HepG2 (cell line): ENCODE results near the gene NOTO. TPM values are rescaled to one million over a fixed set of nuclear protein-coding genes. Genes with fewer than 3 reads are reported as not detected.

ENCODE experiments used
- ATAC-seq: fragments of 200-7000 bp; cut with Tn5 transposase; 3 replicates; pipeline ENCODE4 v1.9.1; 2020; ENCODE audit warnings: mild to moderate bottlenecking, moderate library complexity
- BruUV-seq: library from RNA; stranded (reverse); fragments of 400-500 nt; replicated peaks from 2 replicates; lab custom pipeline; 2021; lab: Mats Ljungman, UMichigan
- CTCF ChIA-PET: fragments of 300-600 bp; formaldehyde crosslinking; extraction: SDS; loops from one replicate; lab custom pipeline; 2021; ENCODE audit warnings: low total read pairs, inconsistent platforms, low intra/inter-chr PET ratio; lab: Yijun Ruan, JAX
- POLR2A ChIA-PET: fragments of 350-600 bp; sonication (Branson Sonifier 250); formaldehyde crosslinking; loops from one replicate; lab custom pipeline; 2020; ENCODE audit warnings: antibody characterized with exemption, inconsistent platforms; lab: Yijun Ruan, JAX
- DNase-seq: peaks from one replicate; pipeline ENCODE4 v3.0.0-alpha.2; 2015; ENCODE audit warnings: low spot score
- FAIRE-seq: peaks from 3 replicates; lab custom pipeline; 2011; peaks lifted over from hg19 to GRCh38; lab: Jason Lieb, UNC
- H2AFZ ChIP-seq: one replicate; pipeline ENCODE4 v1.6.1; 2011; ENCODE audit warnings: low read length, inconsistent platforms
- H3K27ac ChIP-seq: fragments of 300-600 bp; 3 replicates; pipeline ENCODE4 v1.8.0; 2011; ENCODE audit warnings: mixed run types, mild to moderate bottlenecking, mixed read lengths, low read length, inconsistent platforms; ENCODE audit not compliant: insufficient read depth; ENCODE audit errors: extremely low read length
- H3K27me3 ChIP-seq, 2 experiments: fragments of 200-600 bp in 1 of 2; 2 replicates in 1 of 2; 3 replicates in 1 of 2; pipeline versions ENCODE4 v1.6.0 to v1.8.0; 2011; ENCODE audit warnings: low read length in 2 of 2, mild to moderate bottlenecking in 2 of 2, moderate library complexity in 2 of 2, inconsistent platforms in 1 of 2; ENCODE audit not compliant: insufficient read depth in 2 of 2, control insufficient read depth in 1 of 2
- H3K36me3 ChIP-seq, 2 experiments: fragments of 200-600 bp in 1 of 2; replicated peaks in 1 of 2; 2 replicates in 1 of 2; 3 replicates in 1 of 2; pipeline versions ENCODE4 v1.5.1 to v1.8.0; 2011; ENCODE audit warnings: low read length in 2 of 2, inconsistent platforms in 1 of 2; ENCODE audit not compliant: insufficient read depth in 2 of 2, control insufficient read depth in 1 of 2
- H3K4me1 ChIP-seq: 2 replicates; pipeline ENCODE4 v1.5.1; 2012; ENCODE audit warnings: low read length, inconsistent platforms; ENCODE audit not compliant: insufficient read depth
- H3K4me2 ChIP-seq: 2 replicates; pipeline ENCODE4 v1.6.0; 2011; ENCODE audit warnings: low read depth, low read length, inconsistent platforms
- H3K4me3 ChIP-seq, 3 experiments: fragments of 200-600 bp in 1 of 3; sonication (generic), shearing (Covaris generic) in 1 of 3; replicated peaks in 1 of 3; 2 replicates each; pipeline ENCODE4 v1.5.1; 2011 to 2016; ENCODE audit warnings: low read length in 3 of 3, inconsistent platforms in 2 of 3, low read depth in 2 of 3, mild to moderate bottlenecking in 2 of 3, control low read depth in 1 of 3, mixed read lengths in 1 of 3; ENCODE audit not compliant: insufficient read depth in 1 of 3
- H3K79me2 ChIP-seq: one replicate; pipeline ENCODE4 v1.6.1; 2011; ENCODE audit warnings: low read length, inconsistent platforms; ENCODE audit not compliant: insufficient read depth
- H3K9ac ChIP-seq: 2 replicates; pipeline ENCODE4 v1.6.0; 2011; ENCODE audit warnings: mild to moderate bottlenecking, low read depth, low read length, inconsistent platforms; ENCODE audit not compliant: insufficient read depth
- H3K9me3 ChIP-seq: 2 replicates; pipeline ENCODE4 v1.5.1; 2012; ENCODE audit warnings: mild to moderate bottlenecking, low read length
- H4K20me1 ChIP-seq: 2 replicates; pipeline ENCODE4 v1.6.0; 2011; ENCODE audit warnings: inconsistent platforms, mild to moderate bottlenecking, low read length, moderate library complexity; ENCODE audit not compliant: insufficient read depth
- ARNTL ChIP-seq: sonication (generic); formaldehyde crosslinking; IDR thresholded peaks from 2 replicates; pipeline ENCODE4 v1.4.0; 2020; ENCODE audit warnings: mild to moderate bottlenecking, missing genetic modification reagents
- ATF7-NPFF ChIP-seq: sonication (generic); formaldehyde crosslinking; IDR thresholded peaks from 2 replicates; pipeline ENCODE4 v1.8.1; 2023; ENCODE audit warnings: mild to moderate bottlenecking, low read depth, missing genetic modification reagents, moderate library complexity
- BRD4 ChIP-seq: sonication (generic); formaldehyde crosslinking; IDR thresholded peaks from 2 replicates; pipeline ENCODE4 v1.4.0; 2020; ENCODE audit warnings: missing genetic modification reagents
- ETS1 ChIP-seq: sonication (generic); formaldehyde crosslinking; IDR thresholded peaks from 2 replicates; pipeline ENCODE4 v1.4.0; 2020; ENCODE audit warnings: missing genetic modification reagents
- EZH2 ChIP-seq: conservative IDR thresholded peaks from 2 replicates; pipeline ENCODE4 v1.6.1; 2012; ENCODE audit warnings: mild to moderate bottlenecking, low read depth, low read length, moderate library complexity
- KAT8 ChIP-seq: IDR thresholded peaks from 2 replicates; pipeline ENCODE4 v1.6.1; 2016; ENCODE audit warnings: missing genetic modification reagents, missing compliant biosample characterization
- PTBP1 ChIP-seq: fragments of 200-400 bp; formaldehyde crosslinking; IDR thresholded peaks from 2 replicates; pipeline ENCODE4 v1.6.1; 2018; ENCODE audit warnings: low read length, low read depth; ENCODE audit not compliant: poor library complexity, severe bottlenecking
- RXRB ChIP-seq: IDR thresholded peaks from 2 replicates; pipeline ENCODE4 v1.6.1; 2016; ENCODE audit warnings: borderline replicate concordance, missing genetic modification reagents, missing compliant biosample characterization
- SNAPC2 ChIP-seq: sonication (generic); formaldehyde crosslinking; IDR thresholded peaks from 2 replicates; pipeline ENCODE4 v1.8.1; 2022; ENCODE audit warnings: mild to moderate bottlenecking, missing genetic modification reagents
- SRY ChIP-seq: sonication (generic); formaldehyde crosslinking; IDR thresholded peaks from 2 replicates; pipeline ENCODE4 v1.8.0; 2022; ENCODE audit warnings: mild to moderate bottlenecking, missing genetic modification reagents
- THAP7 ChIP-seq: sonication (generic); formaldehyde crosslinking; IDR thresholded peaks from 2 replicates; pipeline ENCODE4 v1.8.1; 2023; ENCODE audit warnings: mild to moderate bottlenecking, missing genetic modification reagents
- ZNF512B ChIP-seq: sonication (generic); formaldehyde crosslinking; IDR thresholded peaks from 2 replicates; pipeline ENCODE4 v1.5.1; 2020; ENCODE audit warnings: missing genetic modification reagents, mild to moderate bottlenecking, borderline replicate concordance
- ZNF558 ChIP-seq: sonication (generic); formaldehyde crosslinking; IDR thresholded peaks from 2 replicates; pipeline ENCODE4 v1.9.0; 2022; ENCODE audit warnings: mild to moderate bottlenecking, missing genetic modification reagents, borderline replicate concordance
- ZNF605 ChIP-seq: sonication (generic); formaldehyde crosslinking; IDR thresholded peaks from 2 replicates; pipeline ENCODE4 v1.8.0; 2022; ENCODE audit warnings: mild to moderate bottlenecking, missing genetic modification reagents
- ZNF746 ChIP-seq: sonication (generic); formaldehyde crosslinking; IDR thresholded peaks from 2 replicates; pipeline ENCODE4 v1.8.0; 2022; ENCODE audit warnings: mild to moderate bottlenecking, missing genetic modification reagents
- ZNF781 ChIP-seq: sonication (generic); formaldehyde crosslinking; IDR thresholded peaks from 2 replicates; pipeline ENCODE4 v1.5.1; 2020; ENCODE audit warnings: borderline replicate concordance, mild to moderate bottlenecking, missing genetic modification reagents; ENCODE audit errors: not compliant biosample characterization
- ZNF788 ChIP-seq: sonication (generic); formaldehyde crosslinking; IDR thresholded peaks from 2 replicates; pipeline ENCODE4 v1.5.0; 2020; ENCODE audit warnings: mild to moderate bottlenecking, missing genetic modification reagents, borderline replicate concordance
- ZNF879 ChIP-seq: sonication (generic); formaldehyde crosslinking; IDR thresholded peaks from 2 replicates; pipeline ENCODE4 v1.8.1; 2023; ENCODE audit warnings: missing genetic modification reagents
- WGBS: methylation state at CpG from one replicate; pipeline ENCODE4 v1.1.6; 2017; ENCODE audit warnings: low lambda C conversion rate; 5-methylcytosine and 5-hydroxymethylcytosine counted together
- in situ Hi-C: cut with HindIII; loops from 2 replicates; pipeline ENCODE4 v1.10.0; 2017; ENCODE audit warnings: low pct_unique_long_range_greater_than_20kb; ENCODE audit not compliant: extremely low pct_ligation_motif_present
- intact Hi-C: fragments of 100-400 bp; cut with micrococcal nuclease; formaldehyde crosslinking; loops from one replicate; pipeline ENCODE4 v1.10.0; 2022; ENCODE audit not compliant: unreplicated experiment
- polyA plus RNA-seq, 8 experiments: library from polyadenylated mRNA; depleted of rRNA in 3 of 8; stranded (reverse) in 7 of 8; unstranded in 1 of 8; fragments of >200 nt; fragmentation: Illumina TruSeq in 4 of 8; extraction: Trizol in 4 of 8; gene quantifications; 2 replicates each; pipeline versions ENCODE4 v1.2.1 to v1.2.3, GENCODE V29; 2011 to 2016; ENCODE audit warnings: low read depth in 4 of 8, missing spikeins in 1 of 8, mixed read lengths in 1 of 8; ENCODE audit not compliant: insufficient read depth in 1 of 8
- total RNA-seq, 5 experiments: library from RNA; depleted of rRNA; stranded (reverse); fragments of >200 nt; fragmentation: Illumina TruSeq; extraction: Trizol; gene quantifications; 2 replicates each; pipeline ENCODE4 v1.2.3, GENCODE V29; 2016; ENCODE audit warnings: low read depth in 1 of 5

NOTO gene
- total and polyA plus RNA-seq, 2 of the 13 experiments (the other 11 are each of a cell fraction or from before 2014, with no cell fraction given) = not detected

- TF ChIP-seq ZNF788 (no peak), ZNF512B (CRISPR knock-in tag) (no peak), KAT8 (CRISPR knock-in tag) (no peak), ZNF879 (no peak), BRD4 (no peak), ARNTL (CRISPR knock-in tag) (no peak), SNAPC2 (no peak), ZNF746 (no peak), ATF7-NPFF (CRISPR knock-in tag) (no peak)
- TF ChIP-seq, all 625 proteins: peak for 0
Observed at GRCh38 chr2:73174244-73174643, 28.1 kb upstream of the NOTO start (continued).

- BruUV-seq = no TSS peak
- Histone ChIP-seq H3K79me2 (no peaks in the 10 kb centered on the region), H3K9me3 (no peaks in the 10 kb centered on the region), H2AFZ (no peak overlapping the region), H3K36me3 (no peaks in the 10 kb centered on the region), H3K4me3 (peak overlapping the region; percentile 57 to 77 (median 59)), H3K27ac (no peak overlapping the region), H3K4me1 (peaks cover 48% of the 10 kb centered on the region), H3K9ac (no peak overlapping the region), H4K20me1 (no peaks in the 10 kb centered on the region), H3K4me2 (peak overlapping the region; percentile 86), H3K27me3 (peaks cover 8 to 61% of the 10 kb centered on the region in 2 experiments)
- no peak for FAIRE-seq
- WGBS = 41% methylated on average over 25 of the region's 25 CpGs
- intact Hi-C loops = loop anchor here (5.0 kb wide), 2 partner anchors 87 to 183 kb away; no protein-coding TSS in a partner anchor
- ChIA-PET CTCF (interaction anchor here (4.0 kb wide), 1 partner anchor 89 kb away, joined by 41 read pairs; no protein-coding TSS in a partner anchor), POLR2A (interaction anchor here (0.8 to 2.6 kb wide), 3 partner anchors 17 to 103 kb away, joined by 3 to 12 read pairs (median 3); partner anchors contain the start of gene SFXN5)
- peak; percentile 3; the same call in 2 of the 3 replicates for ATAC-seq
- in situ Hi-C loops = loop anchor here (5.0 kb wide), 2 partner anchors 37 to 283 kb away; partner anchors contain the start of gene SMYD5
- DNase-seq = no peak
- no peak for TF ChIP-seq ETS1
- peak; percentile 59 for TF ChIP-seq PTBP1
- TF ChIP-seq SRY (CRISPR knock-in tag) = 0 out of 2 replicates have a peak, but pooled peaks have one; percentile 15
- TF ChIP-seq THAP7 (CRISPR knock-in tag) = 0 out of 2 replicates have a peak, but pooled peaks have one; percentile 21
- peak; percentile 22 for TF ChIP-seq ZNF605
- peak; percentile 37 for TF ChIP-seq ZNF781 (CRISPR knock-in tag)
- TF ChIP-seq ZNF558 (CRISPR knock-in tag) = 0 out of 2 replicates have a peak, but pooled peaks have one; percentile 5
- 0 out of 2 replicates have a peak, but pooled peaks have one; percentile 36 for TF ChIP-seq EZH2
- no peak for TF ChIP-seq RXRB (CRISPR knock-in tag)
Observed at GRCh38 chr2:73174941-73175662, 27.3 kb upstream of the NOTO start.
